Heart left ventricle (tissue), 13 donors: ENCODE measurements around the gene HACD2.

Experiments
- POLR2A ChIP-seq, 2 donors: fragments of 450-650 bp; IDR thresholded peaks; one replicate each; pipeline ENCODE4 v1.6.1; 2017; ENCODE audit warnings: antibody characterized with exemption in 2 of 2, mild to moderate bottlenecking in 2 of 2, moderate library complexity in 2 of 2
- TF ChIP-seq, protein P1 (sequence below), 12 donors: fragments of 200-600 bp; sonication (generic) in 4 of 12; IDR thresholded peaks; one replicate each; pipeline versions ENCODE4 v1.5.0 to v1.8.0; 2018 to 2022; ENCODE audit warnings: antibody characterized with exemption in 12 of 12, mild to moderate bottlenecking in 5 of 12
- donor health status: ischemic (EF 13 %, LVEDD 7.1; RV severe dilation, severe dysfunction).
- donor health status: DM: no; HTN: yes; CAD: no.
- donor health status: DM: no; HTN: no; CAD: no.
- donor health status: ischemic (EF 25% LVEDD 6.9; RV normal size, moderate dysfunction).
- donor health status: ischemic (EF 25% LVEDD 5.7; RV mildly dilated, moderate dysfunction).
- donor health status: ischemic (EF 35%, LVEDD 5.7; RV mildly dilated, moderate dysfunction).
- donor health status: nonischemic (EF 11% LVEDD 7.7; RV severe dilation, severe dysfunction).
- donor health status: DM: yes; HTN: yes; CAD: no.
- donor health status: PGD.
- donor health status: ischemic (EF 29% LVEDD 5.4; RV normal size, mild dysfunction).
- donor health status: nonischemic (EF 23%, LVEDD 6.1; RV moderate dilation, normal function).

DNA sequence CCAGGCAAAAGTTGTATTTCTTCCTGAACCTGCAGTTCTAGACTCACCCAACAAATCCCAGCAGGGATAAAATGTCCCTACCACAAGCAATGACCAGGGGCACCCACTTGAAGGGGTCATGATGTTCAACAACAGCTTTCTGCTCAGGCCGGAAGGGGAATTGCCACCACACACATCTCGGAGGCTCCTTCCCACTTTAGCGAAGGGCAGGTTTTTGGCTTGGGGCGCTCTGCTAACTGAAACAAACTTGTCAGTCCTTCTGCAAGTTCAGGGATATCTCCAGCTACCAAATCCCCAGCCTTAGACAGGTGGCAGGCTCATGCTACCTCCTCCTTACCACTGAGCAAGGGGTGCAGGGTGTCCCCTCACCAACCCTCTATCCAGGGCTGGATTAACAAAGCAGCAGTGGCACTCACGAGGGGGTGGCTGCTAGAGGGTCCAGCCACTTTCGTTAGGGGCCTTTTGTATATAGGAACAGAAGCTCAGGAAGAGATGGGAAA lies 138.2 kb downstream of the HACD2 start:
- TF ChIP-seq, protein P1, sequence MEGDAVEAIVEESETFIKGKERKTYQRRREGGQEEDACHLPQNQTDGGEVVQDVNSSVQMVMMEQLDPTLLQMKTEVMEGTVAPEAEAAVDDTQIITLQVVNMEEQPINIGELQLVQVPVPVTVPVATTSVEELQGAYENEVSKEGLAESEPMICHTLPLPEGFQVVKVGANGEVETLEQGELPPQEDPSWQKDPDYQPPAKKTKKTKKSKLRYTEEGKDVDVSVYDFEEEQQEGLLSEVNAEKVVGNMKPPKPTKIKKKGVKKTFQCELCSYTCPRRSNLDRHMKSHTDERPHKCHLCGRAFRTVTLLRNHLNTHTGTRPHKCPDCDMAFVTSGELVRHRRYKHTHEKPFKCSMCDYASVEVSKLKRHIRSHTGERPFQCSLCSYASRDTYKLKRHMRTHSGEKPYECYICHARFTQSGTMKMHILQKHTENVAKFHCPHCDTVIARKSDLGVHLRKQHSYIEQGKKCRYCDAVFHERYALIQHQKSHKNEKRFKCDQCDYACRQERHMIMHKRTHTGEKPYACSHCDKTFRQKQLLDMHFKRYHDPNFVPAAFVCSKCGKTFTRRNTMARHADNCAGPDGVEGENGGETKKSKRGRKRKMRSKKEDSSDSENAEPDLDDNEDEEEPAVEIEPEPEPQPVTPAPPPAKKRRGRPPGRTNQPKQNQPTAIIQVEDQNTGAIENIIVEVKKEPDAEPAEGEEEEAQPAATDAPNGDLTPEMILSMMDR (IDR thresholded peaks at IDR 0.05), result no peak
- no peak for TF ChIP-seq POLR2A (IDR thresholded peaks at IDR 0.05)
